ENCODE data around the gene ZDHHC17.

DNA sequence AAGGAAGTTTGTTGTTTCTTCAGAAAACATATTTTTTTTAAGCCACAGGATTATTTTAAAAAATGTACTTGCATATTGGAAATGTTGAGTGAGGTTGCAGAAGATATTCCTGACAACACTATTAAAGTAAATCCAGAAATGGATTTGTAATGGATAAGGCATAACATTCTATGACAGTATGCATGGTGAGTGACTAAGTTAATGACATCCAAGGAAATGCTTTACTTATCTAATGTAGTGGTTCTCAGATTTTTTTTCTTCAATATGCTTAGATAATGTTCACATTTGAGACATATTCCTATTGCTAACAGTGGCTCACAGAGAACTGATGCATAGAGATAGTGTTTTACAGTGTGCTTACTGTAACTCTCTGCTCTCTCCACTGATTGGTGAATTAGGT is 49.4 kb downstream of the ZDHHC17 start:
- no peak for TF ChIP-seq GATA3 (IDR thresholded peaks at IDR 0.05; ENCODE audit: low read depth, low read length)
- TF ChIP-seq GATA2 (IDR thresholded peaks at IDR 0.05; ENCODE audit: low read depth, low read length), result no peak

All from SH-SY5Y (cell line).